HepG2 (cell line): ENCODE measurements around the gene ARFGEF2. TPM values are rescaled to one million over a fixed set of nuclear protein-coding genes. Genes with fewer than 3 reads are reported as not detected.

ENCODE experiments used
- AGO1 ChIP-seq: fragments of 200-400 bp; formaldehyde crosslinking; IDR thresholded peaks from 2 replicates; pipeline ENCODE4 v1.6.1; 2017; ENCODE audit warnings: mild to moderate bottlenecking, low read depth, low read length, moderate library complexity; ENCODE audit not compliant: poor library complexity, severe bottlenecking
- DZIP1 ChIP-seq: sonication (generic); formaldehyde crosslinking; IDR thresholded peaks from 2 replicates; pipeline ENCODE4 v1.5.0; 2020; ENCODE audit warnings: mild to moderate bottlenecking, missing genetic modification reagents
- EHMT2 ChIP-seq: fragments of 200-600 bp; sonication (generic); IDR thresholded peaks from 2 replicates; pipeline ENCODE4 v1.7.0; 2017; ENCODE audit warnings: antibody characterized with exemption, low read depth, low read length, borderline replicate concordance
- ETV6 ChIP-seq: sonication (generic); formaldehyde crosslinking; conservative IDR thresholded peaks from 2 replicates; pipeline ENCODE4 v1.4.0; 2020; ENCODE audit warnings: missing genetic modification reagents
- HNF1A ChIP-seq, 2 experiments: sonication (generic) in 1 of 2; formaldehyde crosslinking in 1 of 2; IDR thresholded peaks; 2 replicates each; pipeline versions ENCODE4 v1.4.0 to v1.6.1; 2016 to 2020; ENCODE audit warnings: borderline replicate concordance in 1 of 2, low read depth in 1 of 2, mild to moderate bottlenecking in 1 of 2, missing genetic modification reagents in 1 of 2
- NCOA1 ChIP-seq: sonication (generic); formaldehyde crosslinking; IDR thresholded peaks from 2 replicates; pipeline ENCODE4 v1.9.0; 2021; ENCODE audit warnings: missing genetic modification reagents
- NCOA2 ChIP-seq: sonication (generic); formaldehyde crosslinking; IDR thresholded peaks from 2 replicates; pipeline ENCODE4 v1.8.0; 2022; ENCODE audit warnings: inconsistent platforms
- NFE2L2 ChIP-seq: fragments of 150-350 bp; IDR thresholded peaks from 2 replicates; pipeline ENCODE4 v1.6.1; 2014; ENCODE audit warnings: low read length
- PAX8 ChIP-seq: sonication (generic); formaldehyde crosslinking; IDR thresholded peaks from 2 replicates; pipeline ENCODE4 v1.8.0; 2022; ENCODE audit warnings: mild to moderate bottlenecking, missing genetic modification reagents, borderline replicate concordance
- RFXAP ChIP-seq: sonication (generic); formaldehyde crosslinking; IDR thresholded peaks from 2 replicates; pipeline ENCODE4 v1.4.0; 2020; ENCODE audit warnings: missing genetic modification reagents, borderline replicate concordance
- SMARCE1 ChIP-seq: fragments of 450-650 bp; IDR thresholded peaks from 2 replicates; pipeline ENCODE4 v1.6.1; 2017; ENCODE audit warnings: borderline replicate concordance
- ZNF160 ChIP-seq: sonication (generic); formaldehyde crosslinking; IDR thresholded peaks from 2 replicates; pipeline ENCODE4 v1.8.0; 2022; ENCODE audit warnings: mild to moderate bottlenecking, inconsistent platforms, missing genetic modification reagents
- ZNF574 ChIP-seq: sonication (generic); formaldehyde crosslinking; IDR thresholded peaks from 2 replicates; pipeline ENCODE4 v1.4.0; 2020; ENCODE audit warnings: missing genetic modification reagents
- ZNF615 ChIP-seq: sonication (generic); formaldehyde crosslinking; IDR thresholded peaks from 2 replicates; pipeline ENCODE4 v1.5.0; 2020; ENCODE audit warnings: mild to moderate bottlenecking, missing genetic modification reagents, borderline replicate concordance
- ZNF746 ChIP-seq: sonication (generic); formaldehyde crosslinking; IDR thresholded peaks from 2 replicates; pipeline ENCODE4 v1.8.0; 2022; ENCODE audit warnings: mild to moderate bottlenecking, missing genetic modification reagents
- polyA plus RNA-seq, 8 experiments: library from polyadenylated mRNA; depleted of rRNA in 3 of 8; stranded (reverse) in 7 of 8; unstranded in 1 of 8; fragments of >200 nt; fragmentation: Illumina TruSeq in 4 of 8; extraction: Trizol in 4 of 8; gene quantifications; 2 replicates each; pipeline versions ENCODE4 v1.2.1 to v1.2.3, GENCODE V29; 2011 to 2016; ENCODE audit warnings: low read depth in 4 of 8, missing spikeins in 1 of 8, mixed read lengths in 1 of 8; ENCODE audit not compliant: insufficient read depth in 1 of 8
- total RNA-seq, 5 experiments: library from RNA; depleted of rRNA; stranded (reverse); fragments of >200 nt; fragmentation: Illumina TruSeq; extraction: Trizol; gene quantifications; 2 replicates each; pipeline ENCODE4 v1.2.3, GENCODE V29; 2016; ENCODE audit warnings: low read depth in 1 of 5
- TF ChIP-seq, protein P1 (sequence below): sonication (generic); formaldehyde crosslinking; IDR thresholded peaks from 2 replicates; pipeline ENCODE4 v1.5.1; 2020; ENCODE audit warnings: mild to moderate bottlenecking, missing genetic modification reagents

The ARFGEF2 gene
- total and polyA plus RNA-seq, 2 of the 13 experiments (the other 11 are each of a cell fraction or from before 2014, with no cell fraction given): 44.0 to 60.8 TPM

DNA sequence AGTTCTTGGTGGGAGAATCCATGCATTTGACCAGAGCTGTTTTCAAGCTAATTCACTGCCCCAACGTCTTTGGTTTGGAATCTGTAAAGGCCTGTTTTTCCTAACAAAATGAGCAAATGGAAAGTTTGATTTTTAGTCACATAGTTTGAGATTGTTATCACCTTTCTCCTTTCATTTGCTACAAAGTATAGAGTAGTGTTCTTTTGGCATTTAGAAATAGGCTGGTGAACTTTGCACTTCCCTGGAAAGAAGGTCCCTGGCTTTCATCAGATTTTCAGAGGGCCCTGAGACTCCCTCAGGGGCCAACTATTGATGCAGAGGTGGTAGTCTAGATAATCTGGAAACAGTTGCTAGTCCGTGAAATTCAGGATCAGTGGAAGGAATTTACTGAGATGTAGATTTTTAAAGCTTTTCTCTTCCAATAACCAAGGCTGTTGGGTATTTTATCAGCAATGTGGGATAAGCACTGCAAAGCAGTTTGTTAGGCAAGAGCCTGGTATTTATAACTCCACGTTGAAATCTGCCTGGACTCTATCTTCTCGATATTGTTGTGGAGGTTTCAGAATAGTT lies 1.7 kb downstream of the ARFGEF2 start (continued):
- TF ChIP-seq NCOA1 (CRISPR knock-in tag) (no peak), SMARCE1 (no peak), ZNF615 (CRISPR knock-in tag) (no peak), PAX8 (CRISPR knock-in tag) (no peak), ZNF746 (CRISPR knock-in tag) (no peak; the same call in 1 of the 2 replicates), RFXAP (no peak), ZNF160 (no peak), AGO1 (no peak), ETV6 (no peak), ZNF574 (CRISPR knock-in tag) (no peak; the same call in 1 of the 2 replicates), NFE2L2 (no peak), EHMT2 (no peak), DZIP1 (CRISPR knock-in tag) (no peak), HNF1A (IDR thresholded peaks at IDR 0.05; ENCODE audit: low read depth) (peak; percentile 43; the same call in 1 of the 2 replicates), HNF1A (CRISPR knock-in tag; IDR thresholded peaks at IDR 0.05; ENCODE audit: borderline replicate concordance) (no peak; the same call in 1 of the 2 replicates), NCOA2 (peak; percentile 76)
- TF ChIP-seq, protein P1, sequence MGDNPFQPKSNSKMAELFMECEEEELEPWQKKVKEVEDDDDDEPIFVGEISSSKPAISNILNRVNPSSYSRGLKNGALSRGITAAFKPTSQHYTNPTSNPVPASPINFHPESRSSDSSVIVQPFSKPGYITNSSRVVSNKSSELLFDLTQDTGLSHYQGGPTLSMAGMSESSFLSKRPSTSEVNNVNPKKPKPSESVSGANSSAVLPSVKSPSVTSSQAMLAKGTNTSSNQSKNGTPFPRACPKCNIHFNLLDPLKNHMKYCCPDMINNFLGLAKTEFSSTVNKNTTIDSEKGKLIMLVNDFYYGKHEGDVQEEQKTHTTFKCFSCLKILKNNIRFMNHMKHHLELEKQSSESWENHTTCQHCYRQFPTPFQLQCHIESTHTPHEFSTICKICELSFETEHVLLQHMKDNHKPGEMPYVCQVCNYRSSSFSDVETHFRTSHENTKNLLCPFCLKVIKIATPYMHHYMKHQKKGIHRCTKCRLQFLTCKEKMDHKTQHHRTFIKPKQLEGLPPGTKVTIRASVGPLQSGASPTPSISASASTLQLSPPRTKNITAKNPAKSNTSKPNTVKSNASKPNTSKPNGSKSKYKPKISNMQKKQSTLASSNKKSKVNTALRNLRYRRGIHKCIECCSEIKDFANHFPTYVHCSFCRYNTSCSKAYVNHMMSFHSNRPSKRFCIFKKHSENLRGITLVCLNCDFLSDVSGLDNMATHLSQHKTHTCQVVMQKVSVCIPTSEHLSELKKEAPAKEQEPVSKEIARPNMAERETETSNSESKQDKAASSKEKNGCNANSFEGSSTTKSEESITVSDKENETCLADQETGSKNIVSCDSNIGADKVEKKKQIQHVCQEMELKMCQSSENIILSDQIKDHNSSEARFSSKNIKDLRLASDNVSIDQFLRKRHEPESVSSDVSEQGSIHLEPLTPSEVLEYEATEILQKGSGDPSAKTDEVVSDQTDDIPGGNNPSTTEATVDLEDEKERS (CRISPR knock-in tag): no peak
